ENCODE measurements around the gene GNPTAB. TPM values are rescaled to one million over a fixed set of nuclear protein-coding genes. Genes with fewer than 3 reads are reported as not detected.

GNPTAB gene
- total RNA-seq, 1 experiment from 2014 or later = 26.5 TPM

- ChIA-PET CTCF (no interaction called here), POLR2A (ENCODE audit: unreplicated experiment) (no interaction called here)
- no peaks in the 10 kb centered on the region for H3F3A ChIP-seq (ENCODE audit: insufficient read depth, low read depth)
- no peaks in the 10 kb centered on the region for H3K36me3 ChIP-seq (ENCODE audit: low read depth)
- H2AFZ ChIP-seq = no peak overlapping the region
- H3K4me2 ChIP-seq = no peak overlapping the region
- H3K27me3 ChIP-seq (ENCODE audit: insufficient read depth, low read depth) = no peaks in the 10 kb centered on the region
- no TSS peak for BruUV-seq (replicated peaks)
- no peak for TF ChIP-seq EZH2 (IDR thresholded peaks at IDR 0.05; ENCODE audit: low read depth)
- TF ChIP-seq, protein P1, sequence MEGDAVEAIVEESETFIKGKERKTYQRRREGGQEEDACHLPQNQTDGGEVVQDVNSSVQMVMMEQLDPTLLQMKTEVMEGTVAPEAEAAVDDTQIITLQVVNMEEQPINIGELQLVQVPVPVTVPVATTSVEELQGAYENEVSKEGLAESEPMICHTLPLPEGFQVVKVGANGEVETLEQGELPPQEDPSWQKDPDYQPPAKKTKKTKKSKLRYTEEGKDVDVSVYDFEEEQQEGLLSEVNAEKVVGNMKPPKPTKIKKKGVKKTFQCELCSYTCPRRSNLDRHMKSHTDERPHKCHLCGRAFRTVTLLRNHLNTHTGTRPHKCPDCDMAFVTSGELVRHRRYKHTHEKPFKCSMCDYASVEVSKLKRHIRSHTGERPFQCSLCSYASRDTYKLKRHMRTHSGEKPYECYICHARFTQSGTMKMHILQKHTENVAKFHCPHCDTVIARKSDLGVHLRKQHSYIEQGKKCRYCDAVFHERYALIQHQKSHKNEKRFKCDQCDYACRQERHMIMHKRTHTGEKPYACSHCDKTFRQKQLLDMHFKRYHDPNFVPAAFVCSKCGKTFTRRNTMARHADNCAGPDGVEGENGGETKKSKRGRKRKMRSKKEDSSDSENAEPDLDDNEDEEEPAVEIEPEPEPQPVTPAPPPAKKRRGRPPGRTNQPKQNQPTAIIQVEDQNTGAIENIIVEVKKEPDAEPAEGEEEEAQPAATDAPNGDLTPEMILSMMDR (conservative IDR thresholded peaks at IDR 0.05) = no peak
- DNase-seq = no peak
- no peak overlapping the region for H3K4me3 ChIP-seq
- H3K4me1 ChIP-seq (replicated peaks; ENCODE audit: insufficient read depth) = no peaks in the 10 kb centered on the region
- intact Hi-C loops (cut with micrococcal nuclease; ENCODE audit: unreplicated experiment) = no loop called here
- no peaks in the 10 kb centered on the region for H3K9me2 ChIP-seq (ENCODE audit: insufficient read depth)
- H4K20me1 ChIP-seq (ENCODE audit: insufficient read depth) = no peaks in the 10 kb centered on the region
- H3K9me3 ChIP-seq (ENCODE audit: insufficient read depth, low read depth) = no peaks in the 10 kb centered on the region
- no peaks in the 10 kb centered on the region for H3K79me2 ChIP-seq (ENCODE audit: low read depth)
- no peak overlapping the region for H3K27ac ChIP-seq
These were observed 19.4 kb upstream of the GNPTAB start for GRCh38 chr12:101850199-101850598.

DNA sequence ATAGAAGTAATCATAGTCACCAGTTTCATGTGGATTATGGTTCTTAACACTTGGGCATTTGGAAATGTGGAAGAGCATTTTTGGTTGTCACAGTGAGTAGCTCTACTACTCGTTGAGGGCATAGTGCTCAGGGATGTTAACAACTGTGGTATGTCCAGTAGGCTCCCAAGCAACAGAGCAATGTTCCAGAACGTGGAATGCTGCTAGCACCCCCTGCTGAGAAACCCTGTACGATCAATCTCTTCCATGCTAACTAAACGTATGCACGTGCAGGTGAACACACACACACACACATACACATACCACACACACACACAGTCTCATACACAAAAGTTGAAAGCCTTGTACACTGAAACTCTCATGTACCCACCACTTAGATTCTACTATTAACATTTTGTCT is 16.6 kb upstream of the GNPTAB start:
- no peaks in the 10 kb centered on the region for H3K9me3 ChIP-seq (ENCODE audit: insufficient read depth, low read depth)
- H3K27ac ChIP-seq = no peak overlapping the region
- H3K36me3 ChIP-seq (ENCODE audit: low read depth) = no peaks in the 10 kb centered on the region
- ChIA-PET CTCF (no interaction called here), POLR2A (ENCODE audit: unreplicated experiment) (no interaction called here)
- TF ChIP-seq, protein P1 (conservative IDR thresholded peaks at IDR 0.05) = no peak
- no peak for TF ChIP-seq EZH2 (IDR thresholded peaks at IDR 0.05; ENCODE audit: low read depth)
- no peak overlapping the region for H3K4me2 ChIP-seq
- no peaks in the 10 kb centered on the region for H3K9me2 ChIP-seq (ENCODE audit: insufficient read depth)
- H3K27me3 ChIP-seq (ENCODE audit: insufficient read depth, low read depth) = no peaks in the 10 kb centered on the region
- H3K79me2 ChIP-seq (ENCODE audit: low read depth) = no peaks in the 10 kb centered on the region
- no peaks in the 10 kb centered on the region; the same call in 1 of the 2 replicates for H4K20me1 ChIP-seq (ENCODE audit: insufficient read depth)
- no peaks in the 10 kb centered on the region for H3K4me1 ChIP-seq (replicated peaks; ENCODE audit: insufficient read depth)
- intact Hi-C loops (cut with micrococcal nuclease; ENCODE audit: unreplicated experiment) = no loop called here
- H3K4me3 ChIP-seq = no peak overlapping the region
- no peak overlapping the region for H2AFZ ChIP-seq
- H3F3A ChIP-seq (ENCODE audit: insufficient read depth, low read depth) = no peaks in the 10 kb centered on the region
- BruUV-seq (replicated peaks) = no TSS peak
- DNase-seq = no peak

DNA sequence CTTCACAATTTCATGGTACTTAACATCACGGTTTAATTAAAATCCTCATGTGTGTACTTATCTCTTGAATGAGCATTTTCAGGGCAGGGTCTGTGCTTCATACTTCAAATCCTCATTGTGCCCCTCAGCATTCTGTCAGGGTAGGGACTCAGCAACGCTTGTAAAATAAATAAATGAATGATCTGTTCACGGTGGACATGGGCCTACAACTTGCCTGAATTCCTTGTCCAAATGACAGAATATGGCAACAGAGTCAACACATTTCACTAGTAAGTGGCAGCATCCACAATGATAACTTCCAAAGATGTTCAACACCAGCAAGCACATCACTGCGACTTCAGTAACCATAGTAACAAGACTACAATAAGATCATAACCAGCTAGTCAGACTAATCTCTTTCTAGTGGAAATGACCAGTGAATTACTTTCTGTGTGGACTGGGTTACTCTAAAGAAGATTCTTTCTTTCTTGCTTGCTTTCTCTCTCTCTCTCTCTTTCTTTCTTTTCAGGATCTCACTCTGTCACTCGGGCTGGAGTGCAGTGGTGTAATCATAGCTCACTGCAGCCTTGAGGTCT is 14.5 kb upstream of the GNPTAB start:
- ChIA-PET POLR2A (ENCODE audit: unreplicated experiment) (interaction anchor here (0.6 kb wide), 1 partner anchor 98 kb away, joined by 3 read pairs; no protein-coding TSS in a partner anchor), CTCF (no interaction called here)
- Histone ChIP-seq H3K4me2 (no peak overlapping the region), H3K36me3 (ENCODE audit: low read depth) (no peaks in the 10 kb centered on the region), H3K27me3 (ENCODE audit: insufficient read depth, low read depth) (no peaks in the 10 kb centered on the region), H3K27ac (no peak overlapping the region), H3F3A (ENCODE audit: insufficient read depth, low read depth) (no peaks in the 10 kb centered on the region), H3K9me3 (ENCODE audit: insufficient read depth, low read depth) (no peaks in the 10 kb centered on the region), H3K4me1 (replicated peaks; ENCODE audit: insufficient read depth) (peaks cover 2% of the 10 kb centered on the region; the same call in 1 of the 2 replicates), H4K20me1 (ENCODE audit: insufficient read depth) (no peaks in the 10 kb centered on the region; the same call in 1 of the 2 replicates), H3K79me2 (ENCODE audit: low read depth) (no peaks in the 10 kb centered on the region), H3K4me3 (no peak overlapping the region), H2AFZ (no peak overlapping the region), H3K9me2 (ENCODE audit: insufficient read depth) (no peaks in the 10 kb centered on the region)
- DNase-seq = no peak
- intact Hi-C loops (cut with micrococcal nuclease; ENCODE audit: unreplicated experiment) = no loop called here
- TF ChIP-seq, protein P1 (conservative IDR thresholded peaks at IDR 0.05) = no peak
- TF ChIP-seq EZH2 (IDR thresholded peaks at IDR 0.05; ENCODE audit: low read depth) = no peak
- BruUV-seq (replicated peaks) = no TSS peak

Measured in PC-9 (cell line).